GM21786 (cell line): ENCODE results near the gene CTU1.
"Not testable (repeated sequence)": the region's sequence is repeated elsewhere in the genome, so short reads cannot be mapped to it uniquely, and the experiment has no call there.

Experiments
- ATAC-seq: cut with Tn5 transposase; IDR thresholded peaks from one replicate; pipeline ENCODE4 v1.9.1; 2021; ENCODE audit not compliant: unreplicated experiment

The CTU1 gene

DNA sequence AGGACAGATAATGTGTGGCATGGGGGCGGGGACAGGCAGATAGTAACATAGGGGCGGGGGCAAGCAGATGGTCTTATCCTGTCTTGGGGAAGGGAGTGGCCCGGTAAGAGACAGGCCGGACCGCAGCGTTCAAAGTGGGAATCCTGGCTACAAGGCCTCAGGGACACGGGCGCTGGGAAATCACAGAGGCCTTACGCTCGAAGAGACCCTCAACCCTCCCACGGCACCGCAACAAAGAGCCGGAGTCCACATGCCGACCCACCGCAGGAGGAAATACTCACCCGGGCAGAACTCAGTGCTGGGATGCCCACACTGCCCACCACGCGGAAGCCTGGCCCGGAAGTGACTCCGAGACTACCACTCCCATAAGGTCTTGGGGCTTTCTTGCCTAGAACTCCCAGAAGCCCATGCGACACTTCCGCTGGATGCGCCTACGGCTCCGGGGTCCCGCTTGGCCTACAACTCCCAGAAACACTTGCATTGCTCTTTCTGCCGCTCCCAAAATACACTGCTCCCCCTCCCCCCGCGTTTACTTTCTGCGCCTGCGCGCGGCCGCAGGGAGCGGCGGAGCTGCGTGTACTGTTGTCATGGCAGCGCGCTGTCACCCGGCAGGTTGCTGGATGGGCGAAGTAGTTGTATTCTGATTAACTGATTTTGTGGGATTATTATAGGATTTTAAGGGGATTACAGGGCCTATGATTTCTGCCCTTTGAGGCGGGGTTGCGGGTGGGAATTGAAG is at the start of gene CTU1:
Gene CTU1, minus strand, starts transcription at position 344 of the 739 bp plus-strand sequence. CDS start 3,840 bp downstream, outside the sequence.
- peak; percentile 96 for ATAC-seq

DNA sequence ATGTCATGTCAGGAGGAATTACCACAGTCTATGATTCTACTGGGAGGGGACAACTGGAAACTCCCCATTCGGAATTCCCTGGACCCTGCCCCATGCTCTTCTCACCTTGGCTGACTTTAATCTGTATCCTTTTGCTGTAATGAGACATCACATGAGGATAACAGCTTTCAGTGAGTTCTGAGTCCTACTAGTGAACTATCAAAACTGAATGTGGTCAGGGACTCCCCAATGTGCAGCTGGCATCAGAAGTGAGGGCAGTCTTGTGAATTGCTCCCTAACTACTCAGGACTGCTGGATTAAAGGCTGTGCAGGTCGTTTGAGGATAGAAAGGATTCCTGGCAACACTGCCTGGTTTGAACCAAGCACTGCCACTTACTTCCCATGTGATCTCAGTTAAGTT is 49.1 kb upstream of the CTU1 start:
- no peak for ATAC-seq

DNA sequence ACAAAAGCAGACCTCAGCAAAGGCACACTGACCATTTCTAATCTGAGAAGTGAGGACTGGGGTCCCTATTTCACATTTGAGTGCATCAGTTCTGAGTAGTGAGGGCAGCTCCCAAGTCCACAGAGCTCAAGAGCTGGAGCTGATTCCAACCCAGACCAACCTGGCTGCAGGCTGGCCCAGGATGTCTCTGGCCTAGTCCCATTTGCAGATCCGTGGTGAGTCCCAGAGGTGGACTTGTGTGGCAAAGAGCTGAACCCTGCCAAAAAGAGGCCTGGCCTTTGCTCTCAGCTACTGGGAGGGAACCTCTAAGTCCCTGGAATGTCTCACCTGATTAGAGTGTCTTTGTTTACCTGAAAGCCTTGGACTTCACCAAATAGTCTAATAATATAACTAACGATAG is 48.5 kb upstream of the CTU1 start:
- ATAC-seq: no peak

DNA sequence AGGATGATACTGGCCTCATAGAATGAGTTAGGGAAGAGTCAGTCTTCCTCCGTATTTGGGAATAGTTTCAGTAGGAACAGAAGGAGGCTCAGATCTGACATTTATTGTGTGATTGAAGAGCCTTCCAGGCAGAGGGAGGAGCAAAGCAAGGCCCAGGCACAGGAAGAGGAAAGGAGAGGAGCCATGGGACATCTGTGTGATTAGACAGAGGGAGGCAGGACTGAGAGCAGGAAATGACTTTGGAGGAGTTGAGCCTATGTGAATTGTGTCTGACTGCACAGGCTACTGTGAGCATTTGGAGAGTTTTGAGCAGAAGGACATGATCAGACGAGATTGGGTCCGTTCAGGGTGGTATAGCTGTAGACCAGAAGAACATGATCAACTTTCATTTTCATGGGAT is 42.4 kb upstream of the CTU1 start:
- ATAC-seq: no peak

DNA sequence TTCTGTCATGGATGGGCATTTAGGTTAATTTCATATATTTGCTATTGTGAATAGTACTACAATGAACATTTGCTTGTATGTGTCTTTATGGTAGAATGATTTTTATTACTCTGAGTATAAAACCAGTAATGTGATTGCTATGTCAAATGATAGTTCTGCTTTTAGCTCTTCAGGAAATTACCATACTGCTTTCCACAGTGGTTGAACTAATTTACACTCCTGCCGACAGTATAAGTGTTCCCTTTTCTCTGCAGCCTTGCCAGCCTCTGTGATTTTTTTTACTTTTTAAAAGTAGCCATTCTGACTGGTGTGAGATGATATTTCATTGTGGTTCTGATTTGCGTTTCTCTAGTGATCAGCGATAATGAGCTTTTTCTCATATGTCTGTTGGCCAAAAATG is 40.4 kb upstream of the CTU1 start:
- ATAC-seq: no peak

DNA sequence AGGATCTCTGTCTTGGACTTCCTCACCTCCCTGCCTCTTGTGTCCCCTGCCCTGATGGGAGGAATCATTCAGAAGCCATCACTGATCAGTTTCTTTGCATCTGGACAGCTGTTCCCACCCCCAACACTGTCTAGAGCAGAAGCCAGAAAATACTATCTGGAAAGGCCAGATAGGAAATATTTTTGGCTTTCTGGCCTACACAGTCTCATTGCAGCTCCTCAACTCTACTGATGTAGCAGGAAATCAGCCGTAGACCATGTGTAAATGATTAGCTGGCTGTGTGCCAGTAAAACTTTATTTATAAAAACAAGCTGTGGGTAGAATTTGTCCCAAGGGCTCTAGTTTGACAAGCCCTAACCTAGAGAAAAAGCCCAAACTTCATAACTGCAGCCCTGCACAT is 39.5 kb upstream of the CTU1 start:
- no peak for ATAC-seq

DNA sequence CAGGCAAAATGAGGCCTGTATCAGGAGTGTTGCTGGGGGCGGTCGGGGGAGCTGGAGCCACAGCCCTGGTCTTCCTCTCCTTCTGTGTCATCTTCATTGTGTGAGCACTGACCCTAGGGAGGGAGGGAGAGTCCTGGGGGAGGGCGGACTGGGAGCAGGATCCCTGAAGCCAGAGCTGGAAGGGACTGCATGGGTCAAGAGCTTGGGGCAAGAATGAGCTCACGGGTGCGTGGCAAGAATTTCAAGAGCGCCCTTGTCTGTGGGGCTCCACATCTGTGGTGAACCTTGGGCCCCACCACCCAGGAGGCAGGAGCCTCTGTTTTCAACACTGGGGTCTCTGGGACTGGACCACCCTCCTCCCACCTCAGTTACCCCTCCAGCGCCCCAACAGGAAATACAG is 38.5 kb upstream of the CTU1 start:
- no peak for ATAC-seq

DNA sequence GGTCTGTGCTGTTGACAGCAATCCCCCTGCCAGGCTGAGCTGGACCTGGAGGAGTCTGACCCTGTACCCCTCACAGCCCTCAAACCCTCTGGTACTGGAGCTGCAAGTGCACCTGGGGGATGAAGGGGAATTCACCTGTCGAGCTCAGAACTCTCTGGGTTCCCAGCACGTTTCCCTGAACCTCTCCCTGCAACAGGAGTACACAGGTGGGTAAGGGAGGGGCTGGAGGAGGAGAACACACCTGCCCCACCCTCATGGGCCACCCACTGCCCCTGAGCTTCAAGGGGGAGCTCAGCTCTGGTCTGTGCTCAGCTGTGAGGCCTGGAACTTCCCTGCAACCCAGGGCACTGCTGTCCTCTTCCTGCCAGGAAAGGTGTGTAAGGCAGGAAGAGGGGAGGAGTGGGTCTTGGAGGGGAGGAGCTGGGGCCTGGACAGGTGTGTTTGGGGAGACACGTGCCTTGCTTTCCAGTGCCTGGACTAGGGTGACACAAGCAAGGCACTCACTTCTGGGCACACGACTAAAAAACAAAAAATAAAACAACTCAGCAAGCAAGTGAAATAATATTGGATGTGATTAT is 37.8 kb upstream of the CTU1 start:
- no peak for ATAC-seq

DNA sequence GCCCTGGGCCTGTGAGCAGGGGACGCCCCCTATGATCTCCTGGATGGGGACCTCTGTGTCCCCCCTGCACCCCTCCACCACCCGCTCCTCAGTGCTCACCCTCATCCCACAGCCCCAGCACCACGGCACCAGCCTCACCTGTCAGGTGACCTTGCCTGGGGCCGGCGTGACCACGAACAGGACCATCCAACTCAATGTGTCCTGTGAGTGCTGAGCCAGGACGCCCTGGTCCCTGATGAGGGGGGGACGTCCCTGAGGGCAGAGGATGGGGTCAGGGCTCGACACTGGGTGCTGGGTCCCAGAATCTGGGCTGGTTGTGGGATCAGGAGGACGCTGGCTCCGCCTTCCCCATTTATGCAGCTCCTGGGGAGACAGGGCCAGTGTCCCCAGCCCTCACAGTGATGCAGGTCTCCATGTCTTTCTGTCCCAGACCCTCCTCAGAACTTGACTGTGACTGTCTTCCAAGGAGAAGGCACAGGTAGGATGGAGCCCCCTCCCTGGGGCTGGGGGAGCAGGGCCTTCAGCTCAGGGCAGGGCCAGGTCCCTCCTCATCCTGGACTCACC is 36.4 kb upstream of the CTU1 start:
- no peak for ATAC-seq

DNA sequence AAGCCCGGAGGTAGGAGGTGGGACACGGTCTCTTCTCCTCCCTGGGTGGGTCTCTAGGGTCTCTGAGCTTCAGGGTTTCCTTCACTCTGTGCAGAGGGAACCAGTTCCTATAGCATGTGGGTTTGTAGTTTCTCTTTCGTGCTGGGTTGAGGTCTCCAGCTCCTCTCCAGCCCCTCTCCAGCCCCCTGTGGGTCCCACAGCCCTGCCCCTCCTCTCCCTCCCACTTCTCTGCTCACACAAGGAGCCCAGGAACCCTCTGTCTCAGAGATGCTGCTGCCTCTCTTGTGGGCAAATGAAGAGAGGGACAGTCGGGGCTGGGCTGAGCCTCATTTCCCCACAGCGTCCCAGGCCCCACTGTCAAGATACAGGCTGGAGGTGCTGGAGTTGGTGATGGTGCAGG is 35.3 kb upstream of the CTU1 start:
- ATAC-seq: no peak

DNA sequence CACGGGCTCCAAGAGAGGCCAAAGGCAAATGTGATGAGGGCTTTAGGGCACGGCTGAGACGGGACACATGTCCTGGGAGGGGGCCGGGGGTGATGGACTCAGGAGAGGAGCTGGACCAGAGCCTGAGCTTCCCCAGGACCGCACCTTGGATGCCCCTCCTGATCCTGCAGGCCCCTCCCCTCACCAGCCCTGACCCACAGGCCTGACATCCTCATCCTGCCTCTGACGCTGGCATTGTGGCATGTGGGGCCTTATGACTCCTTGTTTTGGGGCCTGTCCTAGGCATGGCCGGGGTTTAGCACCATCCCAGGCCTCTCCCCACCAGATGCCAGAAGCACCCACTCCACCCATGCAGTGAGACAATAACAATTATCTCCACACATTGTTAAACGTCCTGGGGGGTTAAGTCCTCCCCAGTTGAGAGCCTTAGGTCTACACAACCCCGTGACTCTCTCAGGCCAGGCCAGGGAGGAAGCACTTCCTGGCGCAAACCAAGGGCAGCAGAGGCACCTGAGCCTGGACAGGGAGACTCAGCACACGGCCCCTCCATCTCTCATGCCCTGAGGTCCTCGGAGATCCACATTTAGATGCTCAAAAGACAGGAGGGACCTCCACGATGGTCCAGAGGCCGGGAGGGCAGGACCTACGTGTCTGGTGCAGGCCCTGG is 34.7 kb upstream of the CTU1 start:
- not testable (repeated sequence) for ATAC-seq

DNA sequence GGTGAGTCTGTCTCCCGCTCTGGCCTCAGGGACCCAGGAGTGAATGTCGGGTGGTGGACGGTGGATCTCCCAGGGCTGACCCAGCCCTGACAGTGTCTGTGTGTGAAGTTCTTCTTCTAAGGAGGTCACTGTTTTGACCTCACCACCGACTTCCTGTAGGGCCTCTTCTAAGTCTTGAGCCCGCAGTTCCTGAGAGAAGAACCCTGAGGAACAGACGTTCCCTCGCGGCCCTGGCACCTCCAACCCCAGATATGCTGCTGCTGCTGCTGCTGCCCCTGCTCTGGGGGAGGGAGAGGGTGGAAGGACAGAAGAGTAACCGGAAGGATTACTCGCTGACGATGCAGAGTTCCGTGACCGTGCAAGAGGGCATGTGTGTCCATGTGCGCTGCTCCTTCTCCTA is 33.9 kb upstream of the CTU1 start, which contains the start of gene SIGLEC7:
Gene SIGLEC7, plus strand, starts transcription at position 183 of the 400 bp plus-strand sequence. Its CDS starts 69 bp downstream, at position 252.
- ATAC-seq: no peak

DNA sequence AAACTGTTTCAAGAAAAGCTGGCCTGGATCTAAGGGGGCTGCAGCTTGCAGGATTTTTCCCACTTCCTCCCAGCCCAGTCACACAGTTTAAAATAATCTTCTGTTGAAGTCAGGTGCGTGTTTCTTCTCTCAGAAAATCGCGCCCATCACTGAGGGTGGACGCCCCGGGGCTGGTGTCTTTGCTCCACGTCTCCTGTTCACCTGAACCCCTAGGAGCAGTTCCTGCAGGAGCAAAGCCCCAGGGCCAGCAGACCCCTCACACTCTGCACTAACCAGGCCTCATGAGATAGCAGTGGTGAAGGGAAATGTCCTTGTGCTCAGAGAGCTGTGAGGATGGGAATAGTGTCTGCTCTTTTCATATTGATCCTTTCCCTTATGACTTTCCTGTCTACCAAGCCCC is 33.0 kb upstream of the CTU1 start:
- no peak for ATAC-seq

DNA sequence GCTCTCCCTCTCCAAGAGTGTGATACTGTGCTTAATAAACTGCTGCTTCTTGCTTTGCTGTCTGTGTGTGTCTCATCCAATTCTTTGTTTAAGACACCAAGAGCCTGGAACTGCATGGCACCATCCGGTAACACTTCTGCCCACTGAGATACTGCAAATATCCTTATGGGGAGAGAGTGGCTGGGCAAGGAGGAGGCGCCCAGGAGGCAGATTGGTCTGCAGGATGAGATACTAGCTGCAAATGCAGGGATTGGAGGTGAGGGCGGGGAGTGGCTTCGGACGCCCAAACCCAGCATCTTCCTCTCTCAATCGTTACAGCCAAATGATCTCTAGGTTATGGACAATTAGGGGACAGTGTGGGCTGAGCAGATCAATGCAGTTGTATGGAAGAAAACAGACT is 32.2 kb upstream of the CTU1 start:
- no peak for ATAC-seq

DNA sequence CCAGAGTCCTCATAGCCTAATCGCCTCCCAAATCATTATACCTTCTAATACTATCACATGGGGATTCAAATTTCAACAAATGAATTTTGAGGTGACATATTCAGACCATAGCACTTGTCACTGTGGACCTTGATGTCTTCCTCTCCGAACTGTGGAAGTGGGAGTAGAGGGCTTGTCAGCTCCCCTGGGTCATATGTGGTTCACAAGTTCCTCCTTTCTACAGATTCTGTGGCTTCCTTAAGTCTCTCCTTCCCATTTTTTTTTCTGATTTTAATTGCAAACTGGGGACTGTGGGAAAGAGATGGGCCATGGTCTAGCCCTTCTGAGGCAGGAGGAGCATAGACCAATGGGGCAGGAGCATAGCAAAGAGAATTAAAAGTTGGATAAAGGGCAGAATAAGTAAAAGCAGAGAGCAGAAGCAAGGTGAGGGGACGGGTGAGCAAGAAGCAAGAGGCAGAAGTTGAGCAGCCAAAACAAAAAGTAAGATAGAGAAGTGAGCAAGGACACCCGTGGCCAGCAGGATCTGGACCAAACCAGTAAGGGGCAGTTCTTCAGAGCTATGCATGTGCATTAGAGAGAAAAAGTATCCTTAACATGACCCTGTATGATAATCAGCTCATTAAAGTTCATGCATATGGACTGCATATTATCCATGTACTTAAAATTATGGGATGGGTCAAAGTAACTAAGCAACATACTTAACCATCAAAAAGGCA is 31.2 kb upstream of the CTU1 start:
- ATAC-seq: no peak

DNA sequence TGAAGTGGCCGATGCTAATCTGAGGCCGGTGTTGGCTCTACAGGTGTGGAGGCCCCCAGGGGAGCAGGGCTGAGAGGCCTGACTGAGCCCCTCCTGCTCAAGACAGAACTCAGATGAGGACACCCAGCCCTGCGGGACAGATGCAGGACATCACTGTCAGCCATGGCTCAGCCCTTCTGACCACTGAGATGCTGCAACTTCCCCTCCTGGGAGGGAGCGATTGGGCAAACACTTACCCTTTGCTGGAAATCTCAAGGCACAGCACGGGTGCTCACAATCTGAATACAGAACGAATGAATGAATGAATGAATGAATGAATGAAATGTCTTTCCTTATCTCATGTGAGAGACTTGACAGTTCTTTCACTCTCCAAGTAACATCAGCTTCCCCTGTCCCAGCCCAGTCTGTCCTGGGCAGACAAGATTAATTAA is 30.4 kb upstream of the CTU1 start:
- ATAC-seq: no peak

DNA sequence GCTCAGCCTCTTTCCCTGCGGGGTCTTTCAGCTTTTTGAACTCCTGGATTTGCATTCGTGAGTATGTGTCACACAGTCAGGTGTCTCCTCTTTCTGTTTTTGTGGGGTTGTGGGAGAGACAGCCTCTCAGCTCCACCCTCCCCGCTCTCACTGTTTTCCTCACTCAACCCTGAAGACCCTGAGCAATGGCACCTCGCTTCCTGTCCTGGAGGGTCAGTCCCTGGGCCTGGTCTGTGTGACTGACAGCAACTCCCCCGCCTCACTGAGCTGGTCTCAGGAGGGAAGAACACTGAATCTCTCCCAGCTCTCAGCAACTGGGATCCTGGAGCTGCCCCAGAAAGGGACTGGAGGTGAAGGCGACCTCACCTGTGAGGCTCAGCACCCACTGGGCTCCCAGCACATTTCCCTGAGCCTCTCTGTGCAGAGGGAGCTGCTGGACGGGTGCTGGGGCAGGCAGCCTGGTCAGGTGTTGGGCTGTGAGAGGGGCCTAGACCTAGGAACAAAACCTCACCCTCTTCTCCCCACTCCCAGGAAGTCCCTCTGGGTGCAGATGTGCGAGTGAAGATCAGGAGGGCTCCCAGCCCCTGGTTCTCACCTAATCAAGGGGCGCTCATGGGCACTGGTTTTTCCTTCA is 29.7 kb upstream of the CTU1 start:
- no peak for ATAC-seq

DNA sequence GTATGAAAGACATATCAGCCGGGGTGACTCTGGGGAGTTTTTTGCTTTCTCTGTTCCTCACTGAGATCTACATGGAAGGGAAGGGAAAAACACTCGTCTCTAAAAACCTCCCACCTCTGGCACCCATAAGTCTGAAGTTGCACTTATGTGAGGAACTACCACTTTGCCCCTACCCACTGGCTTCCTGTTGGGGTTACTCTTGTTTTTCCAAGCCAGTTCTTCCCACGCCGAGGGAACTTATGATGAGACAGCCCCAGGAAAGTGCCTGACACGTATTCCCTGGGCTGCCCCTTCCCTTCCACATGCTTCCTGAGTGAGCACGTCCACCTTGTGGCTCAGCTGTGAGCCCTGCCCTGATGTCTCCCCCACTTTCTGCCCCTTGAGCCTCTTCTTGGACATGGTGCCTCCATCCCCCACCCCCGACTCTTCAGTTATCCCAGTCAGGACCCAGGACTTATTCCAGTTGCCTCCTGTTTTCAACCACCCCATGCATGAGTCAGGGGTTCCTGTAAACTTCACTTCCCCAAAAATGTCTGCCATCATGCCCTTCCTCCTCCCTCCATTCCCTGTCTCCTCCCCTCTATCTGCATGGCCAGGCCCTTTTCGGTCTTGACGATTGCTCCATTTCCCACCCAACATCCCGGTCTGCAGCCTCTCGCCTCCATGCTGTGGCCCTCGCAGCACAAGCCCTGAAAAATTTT is 28.8 kb upstream of the CTU1 start:
- ATAC-seq: no peak

DNA sequence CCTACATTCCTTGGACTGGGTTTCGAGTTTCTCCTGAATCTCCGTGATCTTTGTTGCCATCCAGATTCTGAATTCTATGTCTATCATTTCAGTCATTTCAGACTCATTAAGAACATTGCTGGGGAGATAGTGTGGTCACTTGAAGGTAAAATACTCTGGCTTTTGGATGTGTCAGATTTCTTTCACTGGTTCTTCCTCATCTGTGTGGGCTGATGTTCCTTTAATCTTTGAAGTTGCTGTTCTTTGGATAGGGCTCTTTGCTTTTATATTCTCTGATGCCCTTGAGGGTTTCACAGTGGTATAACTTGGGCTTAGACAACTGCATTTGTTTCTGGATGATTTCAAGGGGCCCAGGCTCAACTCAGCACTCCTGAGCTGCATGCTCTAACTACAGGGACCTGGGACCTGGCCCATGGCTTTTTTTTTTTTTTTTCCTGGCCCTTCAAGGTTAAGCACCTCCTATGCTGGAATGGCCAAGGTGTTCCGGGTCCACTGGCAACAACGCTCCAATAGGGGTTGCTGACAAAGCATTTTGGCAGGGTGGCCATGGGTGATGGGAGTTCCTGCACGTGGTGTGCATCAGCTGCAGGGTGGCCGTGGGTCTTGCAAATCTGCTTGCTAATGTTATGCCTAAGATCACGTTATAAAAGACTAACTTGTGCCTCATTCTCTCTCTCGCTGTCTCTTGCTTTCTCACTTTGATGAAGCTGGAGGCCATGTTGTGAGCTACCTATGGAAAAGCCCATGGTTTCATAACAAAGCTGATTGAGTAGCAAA is 28.0 kb upstream of the CTU1 start:
- ATAC-seq: no peak
